Measurements from ENCODE around the gene RBCK1.

DNA sequence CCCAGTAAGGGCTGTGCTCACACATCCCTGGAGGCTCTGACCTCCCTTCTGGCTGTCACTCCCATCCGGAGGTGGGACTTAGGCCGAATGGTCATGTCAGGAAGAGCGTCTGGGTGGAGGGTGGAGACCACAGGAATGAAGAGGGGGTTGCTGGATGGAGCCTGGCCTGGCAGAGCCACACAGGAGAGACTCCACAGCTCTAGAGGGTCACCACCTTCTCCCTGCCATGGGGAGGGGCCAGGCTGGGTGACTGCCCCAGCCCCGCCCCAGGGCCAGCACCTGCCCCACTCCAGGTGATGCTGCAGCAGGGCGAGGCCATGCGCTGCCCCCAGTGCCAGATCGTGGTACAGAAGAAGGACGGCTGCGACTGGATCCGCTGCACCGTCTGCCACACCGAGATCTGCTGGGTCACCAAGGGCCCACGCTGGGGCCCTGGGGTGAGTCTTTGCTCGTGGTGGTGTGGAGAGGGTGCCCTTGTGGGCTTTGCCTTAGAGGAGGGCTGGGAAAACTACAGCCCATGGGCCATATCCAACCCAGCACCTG lies 20.6 kb downstream of the RBCK1 start:
- TF ChIP-seq, protein P1, sequence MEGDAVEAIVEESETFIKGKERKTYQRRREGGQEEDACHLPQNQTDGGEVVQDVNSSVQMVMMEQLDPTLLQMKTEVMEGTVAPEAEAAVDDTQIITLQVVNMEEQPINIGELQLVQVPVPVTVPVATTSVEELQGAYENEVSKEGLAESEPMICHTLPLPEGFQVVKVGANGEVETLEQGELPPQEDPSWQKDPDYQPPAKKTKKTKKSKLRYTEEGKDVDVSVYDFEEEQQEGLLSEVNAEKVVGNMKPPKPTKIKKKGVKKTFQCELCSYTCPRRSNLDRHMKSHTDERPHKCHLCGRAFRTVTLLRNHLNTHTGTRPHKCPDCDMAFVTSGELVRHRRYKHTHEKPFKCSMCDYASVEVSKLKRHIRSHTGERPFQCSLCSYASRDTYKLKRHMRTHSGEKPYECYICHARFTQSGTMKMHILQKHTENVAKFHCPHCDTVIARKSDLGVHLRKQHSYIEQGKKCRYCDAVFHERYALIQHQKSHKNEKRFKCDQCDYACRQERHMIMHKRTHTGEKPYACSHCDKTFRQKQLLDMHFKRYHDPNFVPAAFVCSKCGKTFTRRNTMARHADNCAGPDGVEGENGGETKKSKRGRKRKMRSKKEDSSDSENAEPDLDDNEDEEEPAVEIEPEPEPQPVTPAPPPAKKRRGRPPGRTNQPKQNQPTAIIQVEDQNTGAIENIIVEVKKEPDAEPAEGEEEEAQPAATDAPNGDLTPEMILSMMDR (IDR thresholded peaks at IDR 0.05) = no peak
- TF ChIP-seq POLR2A (IDR thresholded peaks at IDR 0.05) = no peak
